Vagina (tissue), 2 donors: Measurements from ENCODE around the gene ZNF155.

Source experiments
- POLR2A ChIP-seq, 2 donors: fragments of 450-650 bp; IDR thresholded peaks; one replicate each; pipeline ENCODE4 v1.6.1; 2017; ENCODE audit warnings: antibody characterized with exemption in 2 of 2, mild to moderate bottlenecking in 2 of 2, moderate library complexity in 2 of 2
- TF ChIP-seq, protein P1 (sequence below), 3 experiments: fragments of 450-650 bp in 2 of 3; fragments of 200-600 bp in 1 of 3; sonication (generic) in 1 of 3; IDR thresholded peaks; one replicate each; pipeline ENCODE4 v1.5.1; 2017 to 2019; ENCODE audit warnings: antibody characterized with exemption in 3 of 3, mild to moderate bottlenecking in 2 of 3, moderate library complexity in 2 of 3

- no peak for TF ChIP-seq POLR2A (IDR thresholded peaks at IDR 0.05)
- TF ChIP-seq, protein P1, sequence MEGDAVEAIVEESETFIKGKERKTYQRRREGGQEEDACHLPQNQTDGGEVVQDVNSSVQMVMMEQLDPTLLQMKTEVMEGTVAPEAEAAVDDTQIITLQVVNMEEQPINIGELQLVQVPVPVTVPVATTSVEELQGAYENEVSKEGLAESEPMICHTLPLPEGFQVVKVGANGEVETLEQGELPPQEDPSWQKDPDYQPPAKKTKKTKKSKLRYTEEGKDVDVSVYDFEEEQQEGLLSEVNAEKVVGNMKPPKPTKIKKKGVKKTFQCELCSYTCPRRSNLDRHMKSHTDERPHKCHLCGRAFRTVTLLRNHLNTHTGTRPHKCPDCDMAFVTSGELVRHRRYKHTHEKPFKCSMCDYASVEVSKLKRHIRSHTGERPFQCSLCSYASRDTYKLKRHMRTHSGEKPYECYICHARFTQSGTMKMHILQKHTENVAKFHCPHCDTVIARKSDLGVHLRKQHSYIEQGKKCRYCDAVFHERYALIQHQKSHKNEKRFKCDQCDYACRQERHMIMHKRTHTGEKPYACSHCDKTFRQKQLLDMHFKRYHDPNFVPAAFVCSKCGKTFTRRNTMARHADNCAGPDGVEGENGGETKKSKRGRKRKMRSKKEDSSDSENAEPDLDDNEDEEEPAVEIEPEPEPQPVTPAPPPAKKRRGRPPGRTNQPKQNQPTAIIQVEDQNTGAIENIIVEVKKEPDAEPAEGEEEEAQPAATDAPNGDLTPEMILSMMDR (IDR thresholded peaks at IDR 0.05), result no peak
Observed at GRCh38 chr19:43936188-43936587, 47.8 kb upstream of the ZNF155 start.
